ENCODE measurements around the gene USO1.
"Not testable (repeated sequence)": the region's sequence is repeated elsewhere in the genome, so short reads cannot be mapped to it uniquely, and the experiment has no call there.

The USO1 gene

DNA sequence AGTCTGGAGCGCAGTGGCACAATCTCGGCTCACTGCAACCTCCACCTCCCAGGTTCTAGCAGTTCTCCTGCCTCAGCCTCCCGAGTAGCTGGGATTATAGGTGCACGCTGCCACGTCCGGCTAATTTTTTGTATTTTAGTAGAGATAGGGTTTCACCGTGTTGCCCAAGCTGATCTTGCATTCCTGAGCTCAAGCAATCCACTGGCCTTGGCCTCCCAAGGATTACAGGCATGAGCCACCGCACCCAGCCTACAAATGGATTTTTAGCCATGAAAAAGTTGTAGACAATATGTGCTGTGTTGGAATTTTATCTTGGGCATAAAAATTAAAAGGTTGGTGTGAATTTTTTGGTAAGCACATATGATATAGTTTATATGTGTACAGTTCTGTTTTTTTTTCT, 81.7 kb downstream of the USO1 start:
- not testable (repeated sequence) for H3K27me3 ChIP-seq (ENCODE audit: control insufficient read depth, insufficient read depth, low read length, poor library complexity, severe bottlenecking); H3K4me3 ChIP-seq (ENCODE audit: insufficient read depth, low read depth, low read length); H3K27ac ChIP-seq (ENCODE audit: insufficient read depth, low read depth, low read length, poor library complexity, severe bottlenecking); H3K9me3 ChIP-seq (ENCODE audit: control insufficient read depth, low read length); H3K4me1 ChIP-seq (ENCODE audit: control insufficient read depth, insufficient read depth, low read length)
- H3K36me3 ChIP-seq (ENCODE audit: control insufficient read depth, insufficient read depth, low read length), result peaks cover 32% of the 10 kb centered on the region
- WGBS, 2 experiments, result 87 to 88% methylated on average over 8 of the region's 8 CpGs

DNA sequence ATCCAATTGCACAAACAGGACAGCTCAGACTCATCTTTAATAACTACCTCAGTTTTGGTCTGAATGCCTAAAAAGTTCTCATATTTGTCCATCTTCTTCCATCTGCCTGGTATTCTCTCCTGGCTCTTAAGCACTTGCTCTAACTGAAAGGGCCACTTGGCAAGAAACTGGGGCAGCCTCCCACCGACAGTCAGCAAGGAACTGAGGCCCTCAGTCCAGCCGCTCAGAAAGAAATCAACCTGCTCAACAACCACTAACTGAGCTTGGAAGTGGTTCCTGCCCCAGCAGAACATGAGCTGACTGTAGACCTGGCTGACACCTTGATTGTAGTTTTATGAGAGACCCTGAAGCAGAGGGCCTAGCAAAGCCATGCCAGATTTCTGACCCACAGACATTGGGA, 93.5 kb downstream of the USO1 start:
- Histone ChIP-seq H3K27me3 (ENCODE audit: control insufficient read depth, insufficient read depth, low read length, poor library complexity, severe bottlenecking) (no peaks in the 10 kb centered on the region), H3K27ac (ENCODE audit: insufficient read depth, low read depth, low read length, poor library complexity, severe bottlenecking) (no peak overlapping the region), H3K4me3 (ENCODE audit: insufficient read depth, low read depth, low read length) (no peak overlapping the region), H3K9me3 (ENCODE audit: control insufficient read depth, low read length) (no peaks in the 10 kb centered on the region), H3K36me3 (ENCODE audit: control insufficient read depth, insufficient read depth, low read length) (peaks cover 9% of the 10 kb centered on the region), H3K4me1 (ENCODE audit: control insufficient read depth, insufficient read depth, low read length) (no peaks in the 10 kb centered on the region)
- 93 to 94% methylated on average over 2 of the region's 2 CpGs for WGBS, 2 experiments

DNA sequence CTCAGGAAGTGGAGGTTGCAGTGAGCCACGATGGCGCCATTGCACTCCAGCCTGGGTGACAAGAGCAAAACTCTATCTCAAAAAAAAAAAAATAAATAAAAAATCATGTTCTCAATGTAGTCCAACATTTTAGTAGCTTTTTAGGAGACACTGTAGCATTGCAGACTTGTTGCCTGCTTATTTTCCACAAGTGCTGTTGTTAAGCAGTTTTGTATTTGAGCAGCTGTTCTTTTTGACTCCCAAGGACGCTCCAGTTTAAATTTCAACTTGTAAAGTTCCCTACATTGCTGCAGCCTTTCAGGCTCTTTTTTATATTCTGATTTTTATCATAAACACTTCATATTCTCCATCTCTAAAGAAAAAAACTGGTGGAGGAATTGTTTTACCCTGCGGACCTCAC, 94.7 kb downstream of the USO1 start:
- Histone ChIP-seq H3K4me3 (ENCODE audit: insufficient read depth, low read depth, low read length) (no peak overlapping the region), H3K36me3 (ENCODE audit: control insufficient read depth, insufficient read depth, low read length) (peaks cover 6% of the 10 kb centered on the region), H3K27ac (ENCODE audit: insufficient read depth, low read depth, low read length, poor library complexity, severe bottlenecking) (no peak overlapping the region), H3K9me3 (ENCODE audit: control insufficient read depth, low read length) (no peaks in the 10 kb centered on the region), H3K4me1 (ENCODE audit: control insufficient read depth, insufficient read depth, low read length) (no peaks in the 10 kb centered on the region), H3K27me3 (ENCODE audit: control insufficient read depth, insufficient read depth, low read length, poor library complexity, severe bottlenecking) (no peaks in the 10 kb centered on the region)
- WGBS, 2 experiments, result 60 to 67% methylated on average over 3 to 4 of the region's 4 CpGs

DNA sequence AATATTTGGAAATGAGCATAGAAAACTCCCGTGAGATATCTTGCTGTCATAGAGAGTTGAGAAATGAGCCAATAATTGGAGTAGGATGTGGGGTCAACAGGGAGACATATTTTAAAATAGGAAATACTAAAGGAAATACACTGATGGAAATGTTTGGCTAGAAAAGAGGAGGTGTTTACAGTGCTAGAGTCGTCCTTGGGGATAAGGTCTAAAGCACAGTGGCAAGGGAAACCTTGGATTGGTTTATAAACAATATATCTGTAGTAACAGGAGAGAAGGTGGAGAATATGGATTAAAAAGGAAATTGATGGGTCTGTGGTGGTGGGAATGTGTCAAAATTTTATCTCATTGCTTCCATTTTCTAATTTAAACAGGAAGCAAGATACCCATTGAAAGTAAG, 95.8 kb downstream of the USO1 start:
- 96% methylated on average over 2 of the region's 2 CpGs for WGBS, 2 experiments
- Histone ChIP-seq H3K9me3 (ENCODE audit: control insufficient read depth, low read length) (no peaks in the 10 kb centered on the region), H3K27me3 (ENCODE audit: control insufficient read depth, insufficient read depth, low read length, poor library complexity, severe bottlenecking) (no peaks in the 10 kb centered on the region), H3K4me1 (ENCODE audit: control insufficient read depth, insufficient read depth, low read length) (no peaks in the 10 kb centered on the region), H3K4me3 (ENCODE audit: insufficient read depth, low read depth, low read length) (no peak overlapping the region), H3K36me3 (ENCODE audit: control insufficient read depth, insufficient read depth, low read length) (no peaks in the 10 kb centered on the region), H3K27ac (ENCODE audit: insufficient read depth, low read depth, low read length, poor library complexity, severe bottlenecking) (no peak overlapping the region)

DNA sequence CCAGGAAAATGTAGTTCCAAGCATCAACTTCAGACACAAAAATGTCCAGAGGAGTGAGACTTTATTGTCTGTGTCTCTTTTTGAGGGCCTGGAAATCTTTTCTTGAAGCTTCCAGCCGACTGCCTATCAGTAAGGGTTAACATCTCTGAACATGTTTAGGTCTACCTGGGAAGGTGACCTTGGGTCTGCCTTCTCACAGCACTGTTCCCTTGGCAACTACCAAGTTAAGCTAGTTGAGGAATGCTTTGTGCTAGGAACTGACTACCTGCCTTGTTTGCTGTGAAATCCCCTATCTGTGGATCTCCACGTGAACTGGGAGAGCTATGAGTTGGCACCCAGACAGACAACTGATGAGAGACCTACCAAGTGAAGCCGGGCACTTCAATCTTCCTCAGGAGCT, 96.3 kb downstream of the USO1 start:
- no peaks in the 10 kb centered on the region for H3K9me3 ChIP-seq (ENCODE audit: control insufficient read depth, low read length)
- WGBS, 2 experiments, result 91 to 92% methylated on average over 3 of the region's 3 CpGs

DNA sequence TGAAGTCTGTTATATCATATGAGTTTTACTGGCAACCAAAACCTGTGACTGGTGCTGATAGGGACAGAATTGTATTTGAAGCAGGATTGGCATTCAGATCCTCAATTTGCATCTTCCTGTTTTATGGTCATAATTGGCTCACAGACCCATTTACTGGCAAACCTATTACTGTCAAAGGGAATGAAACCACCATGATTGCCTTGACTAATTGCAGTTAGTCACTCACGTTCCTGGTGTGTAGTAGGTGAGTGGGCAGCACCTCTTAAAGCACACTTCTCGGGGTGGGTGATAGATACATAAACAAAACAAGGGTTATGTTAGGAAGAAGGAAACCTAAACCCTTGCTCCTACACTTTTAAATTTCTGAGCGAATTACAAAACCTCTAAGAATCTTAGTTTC, 96.8 kb downstream of the USO1 start:
- Histone ChIP-seq H3K27ac (ENCODE audit: insufficient read depth, low read depth, low read length, poor library complexity, severe bottlenecking) (no peak overlapping the region), H3K36me3 (ENCODE audit: control insufficient read depth, insufficient read depth, low read length) (no peaks in the 10 kb centered on the region)
- 94 to 100% methylated on average over 2 to 3 of the region's 3 CpGs for WGBS, 2 experiments

More for the DNA sequence above, 96.3 kb downstream of the USO1 start:
- Histone ChIP-seq H3K4me1 (ENCODE audit: control insufficient read depth, insufficient read depth, low read length) (no peaks in the 10 kb centered on the region), H3K27me3 (ENCODE audit: control insufficient read depth, insufficient read depth, low read length, poor library complexity, severe bottlenecking) (no peaks in the 10 kb centered on the region), H3K36me3 (ENCODE audit: control insufficient read depth, insufficient read depth, low read length) (no peaks in the 10 kb centered on the region), H3K4me3 (ENCODE audit: insufficient read depth, low read depth, low read length) (no peak overlapping the region), H3K27ac (ENCODE audit: insufficient read depth, low read depth, low read length, poor library complexity, severe bottlenecking) (no peak overlapping the region)

DNA sequence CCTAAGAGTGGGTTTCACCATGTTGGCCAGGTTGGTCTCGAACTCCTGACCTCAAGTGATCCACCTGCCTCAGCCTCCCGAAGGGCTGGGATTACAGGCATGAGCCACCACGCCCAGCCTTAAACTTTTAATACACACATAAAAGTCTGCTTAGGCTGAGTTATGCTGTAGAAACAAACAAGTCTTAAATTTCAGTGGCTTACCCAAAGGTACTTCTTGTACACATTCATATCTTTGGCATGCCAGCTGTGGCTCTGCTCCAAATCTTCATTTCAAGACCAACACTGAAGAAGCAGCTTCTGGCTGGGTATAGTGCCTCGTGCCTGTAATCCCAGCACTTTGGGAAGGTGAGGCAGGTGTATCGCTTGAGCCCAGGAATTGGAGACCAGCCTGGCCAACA, 97.6 kb downstream of the USO1 start:
- Histone ChIP-seq H3K36me3 (ENCODE audit: control insufficient read depth, insufficient read depth, low read length) (no peaks in the 10 kb centered on the region), H3K27me3 (ENCODE audit: control insufficient read depth, insufficient read depth, low read length, poor library complexity, severe bottlenecking) (no peaks in the 10 kb centered on the region), H3K4me1 (ENCODE audit: control insufficient read depth, insufficient read depth, low read length) (no peaks in the 10 kb centered on the region), H3K9me3 (ENCODE audit: control insufficient read depth, low read length) (no peaks in the 10 kb centered on the region), H3K4me3 (ENCODE audit: insufficient read depth, low read depth, low read length) (no peak overlapping the region), H3K27ac (ENCODE audit: insufficient read depth, low read depth, low read length, poor library complexity, severe bottlenecking) (no peak overlapping the region)
- WGBS, 2 experiments, result 71 to 75% methylated on average over 5 of the region's 5 CpGs

More for the DNA sequence above, 96.8 kb downstream of the USO1 start:
- Histone ChIP-seq H3K27me3 (ENCODE audit: control insufficient read depth, insufficient read depth, low read length, poor library complexity, severe bottlenecking) (no peaks in the 10 kb centered on the region), H3K9me3 (ENCODE audit: control insufficient read depth, low read length) (no peaks in the 10 kb centered on the region), H3K4me1 (ENCODE audit: control insufficient read depth, insufficient read depth, low read length) (no peaks in the 10 kb centered on the region), H3K4me3 (ENCODE audit: insufficient read depth, low read depth, low read length) (no peak overlapping the region)

DNA sequence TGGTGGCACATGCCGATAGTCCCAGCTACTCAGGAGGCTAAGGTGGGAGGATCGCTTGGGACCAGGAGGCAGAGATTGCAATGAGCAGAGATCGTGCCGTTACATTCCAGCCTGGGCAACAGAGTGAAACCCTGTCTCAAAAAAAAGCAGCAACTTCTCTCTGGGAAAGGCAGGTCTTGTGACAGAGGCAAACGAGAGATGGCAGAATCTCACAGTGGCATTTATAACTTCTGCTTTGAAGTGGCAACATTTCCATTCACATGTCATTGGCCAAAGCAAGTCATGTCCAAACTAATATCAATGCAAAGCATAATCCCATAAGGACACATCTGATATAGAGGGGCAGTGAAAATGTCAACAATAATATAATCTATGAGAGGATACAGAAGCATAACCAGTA, 98.0 kb downstream of the USO1 start:
- H3K9me3 ChIP-seq (ENCODE audit: control insufficient read depth, low read length), result no peaks in the 10 kb centered on the region
- H3K27me3 ChIP-seq (ENCODE audit: control insufficient read depth, insufficient read depth, low read length, poor library complexity, severe bottlenecking), result no peaks in the 10 kb centered on the region
- no peak overlapping the region for H3K4me3 ChIP-seq (ENCODE audit: insufficient read depth, low read depth, low read length)
- H3K4me1 ChIP-seq (ENCODE audit: control insufficient read depth, insufficient read depth, low read length), result no peaks in the 10 kb centered on the region
- no peak overlapping the region for H3K27ac ChIP-seq (ENCODE audit: insufficient read depth, low read depth, low read length, poor library complexity, severe bottlenecking)
- 89 to 94% methylated on average over 5 of the region's 5 CpGs for WGBS, 2 experiments
- H3K36me3 ChIP-seq (ENCODE audit: control insufficient read depth, insufficient read depth, low read length), result no peaks in the 10 kb centered on the region

DNA sequence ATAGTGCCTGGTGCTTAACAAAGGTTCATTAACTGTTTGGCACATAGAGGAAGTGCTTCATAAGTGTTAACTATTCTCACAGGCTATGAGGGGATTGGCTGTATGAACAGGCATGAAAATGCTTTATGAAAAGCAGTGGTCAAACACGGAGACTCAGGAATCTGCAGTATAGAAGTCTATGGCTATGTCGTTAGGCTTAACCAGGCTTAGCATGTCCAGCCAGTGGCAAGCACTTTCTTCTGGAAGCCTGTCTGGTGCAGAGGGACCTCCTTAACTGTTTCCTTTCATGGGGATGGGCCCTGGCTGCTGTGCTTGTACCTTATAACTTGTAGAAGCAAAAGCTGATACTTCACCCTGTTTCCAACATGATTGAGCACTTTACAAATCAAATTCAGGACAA, 99.4 kb downstream of the USO1 start:
- Histone ChIP-seq H3K4me3 (ENCODE audit: insufficient read depth, low read depth, low read length) (no peak overlapping the region), H3K27me3 (ENCODE audit: control insufficient read depth, insufficient read depth, low read length, poor library complexity, severe bottlenecking) (no peaks in the 10 kb centered on the region), H3K4me1 (ENCODE audit: control insufficient read depth, insufficient read depth, low read length) (no peaks in the 10 kb centered on the region), H3K36me3 (ENCODE audit: control insufficient read depth, insufficient read depth, low read length) (no peaks in the 10 kb centered on the region), H3K27ac (ENCODE audit: insufficient read depth, low read depth, low read length, poor library complexity, severe bottlenecking) (no peak overlapping the region), H3K9me3 (ENCODE audit: control insufficient read depth, low read length) (no peaks in the 10 kb centered on the region)
- 83 to 86% methylated on average over 2 of the region's 2 CpGs for WGBS, 2 experiments

DNA sequence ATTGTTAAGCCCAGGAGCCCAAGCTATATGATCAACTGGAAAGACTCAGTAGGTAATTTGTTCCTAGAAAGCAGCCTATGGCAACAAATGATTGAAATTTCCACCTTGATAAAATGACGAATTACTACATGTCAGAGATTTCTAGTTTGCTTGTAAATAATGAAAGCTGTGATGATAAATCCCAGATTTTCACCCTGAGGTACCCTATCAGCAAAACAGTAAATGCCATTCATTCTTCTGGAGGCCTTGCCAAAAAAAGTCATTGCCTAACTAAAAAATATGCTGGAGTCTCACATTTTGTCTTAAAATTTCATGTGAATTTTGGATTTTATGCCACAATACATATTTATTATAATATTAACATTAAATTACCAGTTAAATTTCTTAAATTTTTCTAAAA, 106.5 kb downstream of the USO1 start:
- Histone ChIP-seq H3K27ac (ENCODE audit: insufficient read depth, low read depth, low read length, poor library complexity, severe bottlenecking) (no peak overlapping the region), H3K27me3 (ENCODE audit: control insufficient read depth, insufficient read depth, low read length, poor library complexity, severe bottlenecking) (no peaks in the 10 kb centered on the region), H3K4me1 (ENCODE audit: control insufficient read depth, insufficient read depth, low read length) (no peaks in the 10 kb centered on the region), H3K4me3 (ENCODE audit: insufficient read depth, low read depth, low read length) (no peak overlapping the region), H3K9me3 (ENCODE audit: control insufficient read depth, low read length) (no peaks in the 10 kb centered on the region), H3K36me3 (ENCODE audit: control insufficient read depth, insufficient read depth, low read length) (no peaks in the 10 kb centered on the region)
- 94 to 100% methylated on average over 1 of the region's 1 CpG for WGBS, 2 experiments

DNA sequence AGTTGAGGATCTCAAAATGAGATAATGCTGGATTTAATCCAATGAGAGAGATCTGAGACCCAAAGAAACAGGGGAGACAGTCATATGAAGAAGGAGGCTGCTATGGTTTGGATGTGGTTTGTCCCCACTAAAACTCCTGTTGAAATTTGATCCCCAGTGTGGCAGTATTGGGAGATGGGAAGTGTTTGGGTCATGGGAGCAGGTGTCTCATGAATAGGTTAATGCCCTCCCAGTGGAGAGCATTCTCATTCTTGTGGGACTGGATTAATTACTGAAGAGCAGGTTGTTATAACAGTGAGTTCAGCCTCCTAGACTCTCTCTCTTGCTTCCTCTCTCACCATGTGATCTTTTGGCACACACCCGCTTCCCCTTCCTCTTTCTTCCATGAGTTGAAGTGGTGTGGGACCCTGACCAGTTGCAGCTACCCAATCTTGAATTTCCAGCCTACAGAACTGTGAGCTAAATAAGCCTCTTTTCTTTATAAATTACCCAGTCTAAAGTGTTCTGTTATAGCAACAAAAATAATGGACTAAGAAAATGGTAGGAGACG, 107.6 kb downstream of the USO1 start:
- Histone ChIP-seq H3K9me3 (ENCODE audit: control insufficient read depth, low read length) (no peaks in the 10 kb centered on the region), H3K4me3 (ENCODE audit: insufficient read depth, low read depth, low read length) (no peak overlapping the region), H3K36me3 (ENCODE audit: control insufficient read depth, insufficient read depth, low read length) (no peaks in the 10 kb centered on the region), H3K27me3 (ENCODE audit: control insufficient read depth, insufficient read depth, low read length, poor library complexity, severe bottlenecking) (no peaks in the 10 kb centered on the region), H3K4me1 (ENCODE audit: control insufficient read depth, insufficient read depth, low read length) (no peaks in the 10 kb centered on the region), H3K27ac (ENCODE audit: insufficient read depth, low read depth, low read length, poor library complexity, severe bottlenecking) (no peak overlapping the region)
- 94 to 97% methylated on average over 2 of the region's 2 CpGs for WGBS, 2 experiments
